Mammary epithelial cell (primary cell): ENCODE measurements around the gene INPP4B.

Experiments used
- CTCF ChIP-seq, 2 donors: IDR thresholded peaks in 1 of 2; conservative IDR thresholded peaks in 1 of 2; 2 replicates each; pipeline ENCODE4 v1.5.1; 2011 to 2012; ENCODE audit warnings: inconsistent platforms in 2 of 2, low read length in 2 of 2, mild to moderate bottlenecking in 2 of 2, control low read depth in 1 of 2, low read depth in 1 of 2; ENCODE audit not compliant: insufficient read depth in 1 of 2; ENCODE audit errors: extremely low read depth in 1 of 2
- EZH2 ChIP-seq: IDR thresholded peaks from 2 replicates; pipeline ENCODE4 v1.6.1; 2012; ENCODE audit warnings: low read length, inconsistent platforms, borderline replicate concordance

DNA sequence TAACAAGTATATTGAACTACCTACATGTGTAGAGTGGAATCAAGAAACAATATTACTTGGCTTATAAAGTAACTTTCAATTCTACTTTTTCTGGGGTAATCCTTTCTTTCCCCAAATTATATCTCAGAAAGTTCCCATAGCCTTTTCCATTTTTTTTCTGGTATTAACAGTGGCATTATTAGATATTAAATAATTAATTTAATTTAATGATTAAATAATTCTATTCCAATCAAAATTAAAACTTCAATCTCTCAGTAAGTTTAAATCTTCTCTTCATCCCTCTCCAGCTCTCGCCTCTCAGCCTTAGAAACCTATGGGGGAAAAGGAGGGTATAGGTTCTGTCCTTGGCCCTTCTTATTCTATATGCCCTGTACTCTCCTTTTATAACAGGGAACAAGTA, 262.4 kb downstream of the INPP4B start:
- TF ChIP-seq CTCF (conservative IDR thresholded peaks at IDR 0.05 in 1 of 2, IDR thresholded peaks at IDR 0.05 in 1 of 2; ENCODE audit: extremely low read depth in 1 of 2, insufficient read depth in 1 of 2, low read depth in 1 of 2, low read length in 2 of 2) = no peak
- TF ChIP-seq EZH2 = no peak
